Parathyroid adenoma (tissue), 2 donors: ENCODE results near the gene RPS6KB2.

ENCODE experiments used
- H2AFZ ChIP-seq: fragments of 300-600 bp; sonication (generic); one replicate; pipeline ENCODE4 v1.7.0; 2017; ENCODE audit warnings: antibody characterized with exemption, mild to moderate bottlenecking
- H3K27ac ChIP-seq: fragments of 300-600 bp; sonication (generic); one replicate; pipeline ENCODE4 v1.7.0; 2017
- H3K27me3 ChIP-seq: fragments of 300-600 bp; sonication (generic); one replicate; pipeline ENCODE4 v1.7.0; 2017; ENCODE audit warnings: low read length; ENCODE audit not compliant: control insufficient read depth, insufficient read depth
- H3K36me3 ChIP-seq: fragments of 300-600 bp; sonication (generic); one replicate; pipeline ENCODE4 v1.7.0; 2017; ENCODE audit warnings: low read length; ENCODE audit not compliant: control insufficient read depth, insufficient read depth
- H3K4me1 ChIP-seq: fragments of 300-600 bp; sonication (generic); one replicate; pipeline ENCODE4 v1.7.0; 2017; ENCODE audit warnings: control low read depth
- H3K4me2 ChIP-seq: fragments of 300-600 bp; sonication (generic); one replicate; pipeline ENCODE4 v1.7.0; 2017; ENCODE audit warnings: low read length
- H3K4me3 ChIP-seq: fragments of 300-600 bp; sonication (generic); one replicate; pipeline ENCODE4 v1.7.0; 2017; ENCODE audit warnings: low read depth, low read length
- H3K79me2 ChIP-seq: fragments of 300-600 bp; sonication (generic); one replicate; pipeline ENCODE4 v1.7.0; 2017; ENCODE audit warnings: control low read depth
- H3K9ac ChIP-seq: fragments of 300-600 bp; sonication (generic); one replicate; pipeline ENCODE4 v1.7.0; 2017; ENCODE audit warnings: mild to moderate bottlenecking
- H3K9me3 ChIP-seq: fragments of 300-600 bp; sonication (generic); one replicate; pipeline ENCODE4 v1.7.0; 2017; ENCODE audit warnings: low read length; ENCODE audit not compliant: control insufficient read depth
- TF ChIP-seq, protein P1 (sequence below): fragments of 300-600 bp; sonication (generic); IDR thresholded peaks from one replicate; pipeline ENCODE4 v1.7.0; 2017; ENCODE audit warnings: antibody characterized with exemption, mild to moderate bottlenecking
- donor health status: primary hyperparathyroidism.

The RPS6KB2 gene

DNA sequence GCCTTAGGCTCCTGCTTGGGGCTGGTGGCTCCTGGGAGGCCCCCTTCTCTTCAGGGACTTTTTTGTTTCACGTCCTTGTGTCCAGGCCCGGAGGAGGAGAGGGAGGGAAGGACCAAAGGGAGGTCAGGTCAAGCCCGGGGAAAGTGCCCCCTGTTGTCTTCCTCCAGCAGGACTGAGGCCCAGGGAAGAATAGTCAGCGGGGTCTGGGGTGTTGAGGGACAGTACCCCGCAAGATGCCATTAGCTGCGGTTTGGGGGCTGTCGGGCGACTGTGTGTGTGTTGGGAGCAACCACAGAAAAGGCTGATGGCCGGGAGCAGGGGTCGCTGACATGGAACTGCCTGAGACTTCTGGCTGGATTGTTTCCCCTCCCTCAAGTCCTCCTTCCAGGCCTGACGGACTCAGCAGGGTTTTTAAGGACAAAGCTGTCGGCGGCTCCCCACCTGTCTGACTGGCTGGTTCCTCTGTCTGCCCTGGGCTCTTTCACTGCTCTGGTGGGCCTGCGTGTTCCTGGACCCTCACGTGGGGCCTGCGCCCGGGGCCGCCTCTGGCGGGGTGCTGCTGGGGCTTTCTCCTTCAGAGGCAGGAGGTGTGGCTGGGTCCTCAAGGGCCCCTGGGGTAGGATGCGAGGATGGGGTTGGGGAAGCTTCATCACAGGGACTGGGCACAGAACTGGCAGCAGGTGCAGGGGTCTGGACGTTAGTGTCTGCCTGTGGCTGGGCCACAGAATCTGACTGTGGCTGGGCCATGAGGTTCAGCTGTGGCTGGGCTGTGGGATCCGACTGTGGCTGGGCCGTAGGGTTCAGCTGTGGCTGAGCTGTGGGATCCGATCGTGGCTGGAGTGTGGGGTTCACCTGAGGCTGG lies 22.7 kb downstream of the RPS6KB2 start:
- TF ChIP-seq, protein P1, sequence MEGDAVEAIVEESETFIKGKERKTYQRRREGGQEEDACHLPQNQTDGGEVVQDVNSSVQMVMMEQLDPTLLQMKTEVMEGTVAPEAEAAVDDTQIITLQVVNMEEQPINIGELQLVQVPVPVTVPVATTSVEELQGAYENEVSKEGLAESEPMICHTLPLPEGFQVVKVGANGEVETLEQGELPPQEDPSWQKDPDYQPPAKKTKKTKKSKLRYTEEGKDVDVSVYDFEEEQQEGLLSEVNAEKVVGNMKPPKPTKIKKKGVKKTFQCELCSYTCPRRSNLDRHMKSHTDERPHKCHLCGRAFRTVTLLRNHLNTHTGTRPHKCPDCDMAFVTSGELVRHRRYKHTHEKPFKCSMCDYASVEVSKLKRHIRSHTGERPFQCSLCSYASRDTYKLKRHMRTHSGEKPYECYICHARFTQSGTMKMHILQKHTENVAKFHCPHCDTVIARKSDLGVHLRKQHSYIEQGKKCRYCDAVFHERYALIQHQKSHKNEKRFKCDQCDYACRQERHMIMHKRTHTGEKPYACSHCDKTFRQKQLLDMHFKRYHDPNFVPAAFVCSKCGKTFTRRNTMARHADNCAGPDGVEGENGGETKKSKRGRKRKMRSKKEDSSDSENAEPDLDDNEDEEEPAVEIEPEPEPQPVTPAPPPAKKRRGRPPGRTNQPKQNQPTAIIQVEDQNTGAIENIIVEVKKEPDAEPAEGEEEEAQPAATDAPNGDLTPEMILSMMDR = no peak
- Histone ChIP-seq H3K27ac (no peak overlapping the region), H3K4me1 (no peaks in the 10 kb centered on the region), H2AFZ (no peak overlapping the region), H3K9ac (no peak overlapping the region), H3K9me3 (no peaks in the 10 kb centered on the region), H3K4me3 (no peak overlapping the region), H3K27me3 (no peaks in the 10 kb centered on the region), H3K36me3 (no peaks in the 10 kb centered on the region), H3K79me2 (no peaks in the 10 kb centered on the region), H3K4me2 (no peak overlapping the region)

DNA sequence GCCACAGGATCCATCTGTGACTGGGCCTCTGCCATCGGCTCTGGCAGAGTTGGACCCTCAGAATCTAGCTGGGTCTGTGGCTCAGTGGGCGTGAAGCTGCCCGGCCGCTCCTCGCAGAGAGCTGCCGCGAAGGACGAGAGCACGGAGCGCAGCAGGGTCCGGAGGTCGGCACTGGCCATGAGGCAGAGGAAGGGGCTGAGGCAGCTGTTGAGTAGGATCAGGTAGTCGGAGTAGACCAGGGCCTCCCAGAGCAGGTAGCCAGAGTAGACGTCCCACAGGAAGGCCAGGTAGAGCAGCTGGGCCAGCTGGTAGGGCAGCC lies 23.3 kb downstream of the RPS6KB2 start:
- Histone ChIP-seq H3K9ac (no peak overlapping the region), H3K9me3 (no peaks in the 10 kb centered on the region), H3K4me2 (no peak overlapping the region), H3K36me3 (no peaks in the 10 kb centered on the region), H3K4me1 (no peaks in the 10 kb centered on the region), H3K4me3 (no peak overlapping the region), H2AFZ (no peak overlapping the region), H3K27ac (no peak overlapping the region), H3K79me2 (no peaks in the 10 kb centered on the region), H3K27me3 (no peaks in the 10 kb centered on the region)
- TF ChIP-seq, protein P1 = no peak

DNA sequence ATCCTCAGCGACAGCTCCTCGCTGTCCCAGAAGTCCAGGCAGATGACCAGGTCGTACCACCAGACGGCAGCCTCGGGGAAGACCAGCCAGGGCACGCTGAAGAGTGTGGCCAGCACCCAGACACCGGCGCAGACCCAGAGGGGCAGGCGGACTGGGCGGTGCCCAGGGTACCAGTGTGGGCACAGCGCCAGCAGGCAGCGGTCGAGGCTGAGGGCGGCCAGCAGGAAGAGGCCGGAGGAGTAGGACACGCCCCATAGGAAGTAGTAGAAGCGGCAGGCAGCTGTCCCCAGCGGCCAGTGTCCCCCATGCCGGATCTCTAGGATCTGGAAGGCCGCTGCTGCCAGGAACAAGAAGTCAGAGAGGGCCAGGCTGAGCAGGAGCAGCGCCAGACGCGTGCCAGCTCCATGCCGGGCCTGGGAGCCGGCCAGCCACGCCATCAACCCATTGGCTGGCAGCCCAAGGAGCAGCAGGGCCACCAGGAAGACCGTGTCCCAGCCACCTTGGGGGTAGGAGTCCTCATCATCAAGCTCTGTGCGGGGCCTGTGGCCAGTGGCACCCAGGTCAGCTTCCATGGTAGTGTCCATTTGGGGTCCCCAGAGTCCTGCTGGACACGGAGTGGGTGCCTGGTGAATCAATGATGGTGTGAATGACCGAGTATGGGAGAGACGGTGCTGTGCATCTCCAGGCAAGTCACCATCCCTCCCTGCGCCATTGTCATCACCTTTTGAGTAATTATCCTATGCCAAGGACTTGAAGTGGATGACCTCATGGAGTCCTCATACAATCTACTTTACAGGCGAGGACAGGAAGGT lies 24.1 kb downstream of the RPS6KB2 start, which contains the start of gene GPR152:
TSS of gene GPR152 (minus strand) at position 589 of the 812 bp plus-strand sequence. CDS start at position 584, 5 bp downstream.
- H2AFZ ChIP-seq = no peak within 1 kb of the TSS
- H3K4me2 ChIP-seq = no peak within 1 kb of the TSS
- no peaks in the 10 kb centered on the region for H3K9me3 ChIP-seq
- H3K4me3 ChIP-seq = no peak within 1 kb of the TSS
- no peaks in the 10 kb centered on the region for H3K4me1 ChIP-seq
- no peaks in the 10 kb centered on the region for H3K79me2 ChIP-seq
- no peak within 1 kb of the TSS for H3K9ac ChIP-seq
- H3K36me3 ChIP-seq = no peaks in the 10 kb centered on the region
- H3K27me3 ChIP-seq = no peaks in the 10 kb centered on the region
- TF ChIP-seq, protein P1 = no peak
- no peak within 1 kb of the TSS for H3K27ac ChIP-seq

DNA sequence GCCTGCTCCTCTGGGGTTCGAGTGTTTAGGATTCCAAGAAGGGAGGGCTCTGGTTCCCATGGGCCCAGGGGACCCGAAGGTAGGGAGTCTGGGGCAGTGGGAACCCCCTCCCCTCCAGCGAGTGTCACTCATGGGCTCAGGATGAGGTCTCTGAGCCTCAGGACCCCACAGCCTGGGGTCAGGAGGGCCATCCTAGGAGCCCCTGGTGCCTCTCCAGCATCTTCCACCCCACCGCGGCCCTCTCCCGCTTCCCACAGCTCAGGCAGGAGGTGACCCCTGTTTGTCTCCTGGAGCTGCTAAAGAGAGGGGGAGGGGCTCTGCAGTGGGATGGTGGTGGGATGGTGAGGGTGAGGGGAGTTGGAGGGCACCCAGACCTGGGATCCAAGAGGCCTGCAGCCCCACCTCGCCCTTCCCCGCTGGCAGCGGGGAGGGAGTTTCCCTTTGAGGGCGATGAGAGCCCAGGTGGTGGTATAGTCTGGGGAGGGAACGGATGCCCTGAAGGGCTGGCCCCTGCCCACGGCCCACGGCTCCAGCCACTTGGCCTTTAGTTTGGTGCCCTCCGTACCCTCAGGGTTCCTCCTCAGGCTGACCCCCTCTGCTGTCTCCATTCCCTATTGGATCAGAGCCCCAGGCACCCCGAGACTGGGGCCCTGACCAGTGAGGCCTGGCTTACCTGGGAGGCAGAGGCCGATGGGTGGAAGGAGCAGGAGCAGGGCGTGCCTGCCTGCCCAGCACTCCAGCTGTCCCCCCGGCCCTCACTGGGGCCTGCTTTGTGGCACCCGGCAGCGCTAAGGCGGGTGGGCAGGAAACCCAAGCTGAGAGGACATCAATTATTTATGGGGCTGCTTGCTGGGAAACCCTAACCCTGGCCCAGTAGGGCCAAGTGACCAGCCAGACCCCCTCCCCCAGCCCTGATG lies 25.8 kb downstream of the RPS6KB2 start:
- TF ChIP-seq, protein P1 = no peak

More for the DNA sequence above, 25.8 kb downstream of the RPS6KB2 start:
- Histone ChIP-seq H3K36me3 (no peaks in the 10 kb centered on the region), H3K79me2 (no peaks in the 10 kb centered on the region), H3K9me3 (no peaks in the 10 kb centered on the region), H3K27ac (no peak overlapping the region), H3K9ac (no peak overlapping the region), H3K4me2 (no peak overlapping the region), H2AFZ (no peak overlapping the region), H3K4me1 (no peaks in the 10 kb centered on the region), H3K27me3 (no peaks in the 10 kb centered on the region), H3K4me3 (no peak overlapping the region)
